Measurements from ENCODE around the gene AGPAT3.

DNA sequence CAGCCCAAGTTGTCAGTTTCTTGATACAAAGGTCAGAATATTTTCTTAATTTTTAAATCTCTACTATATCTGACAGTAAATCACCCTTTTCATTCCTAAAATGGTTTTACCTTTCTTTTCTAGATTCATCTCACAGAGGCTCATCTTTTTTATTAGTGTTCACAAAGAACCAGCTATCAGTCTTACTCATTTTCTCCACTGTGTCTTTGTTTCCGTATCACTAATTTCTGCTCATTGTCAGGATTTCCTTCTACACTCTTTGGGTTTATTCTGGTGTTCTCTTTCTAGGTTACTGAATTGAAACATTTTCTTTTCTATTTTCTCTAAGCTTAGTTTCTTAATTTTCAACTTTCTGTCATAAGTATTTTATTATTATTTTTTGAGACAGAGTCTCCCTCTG is 8.7 kb downstream of the AGPAT3 start:
- TF ChIP-seq CTCF (IDR thresholded peaks at IDR 0.05; ENCODE audit: low read depth, low read length, poor library complexity, severe bottlenecking) (no peak), EZH2phosphoT487 (IDR thresholded peaks at IDR 0.05; ENCODE audit: borderline replicate concordance, low read length) (no peak)
